ENCODE measurements around the gene FOXC1. TPM values are rescaled to one million over a fixed set of nuclear protein-coding genes. Genes with fewer than 3 reads are reported as not detected.

FOXC1 gene
- total RNA-seq, 4 donors from 2014 or later = 3.8 to 10.1 (median 6.7) TPM

DNA sequence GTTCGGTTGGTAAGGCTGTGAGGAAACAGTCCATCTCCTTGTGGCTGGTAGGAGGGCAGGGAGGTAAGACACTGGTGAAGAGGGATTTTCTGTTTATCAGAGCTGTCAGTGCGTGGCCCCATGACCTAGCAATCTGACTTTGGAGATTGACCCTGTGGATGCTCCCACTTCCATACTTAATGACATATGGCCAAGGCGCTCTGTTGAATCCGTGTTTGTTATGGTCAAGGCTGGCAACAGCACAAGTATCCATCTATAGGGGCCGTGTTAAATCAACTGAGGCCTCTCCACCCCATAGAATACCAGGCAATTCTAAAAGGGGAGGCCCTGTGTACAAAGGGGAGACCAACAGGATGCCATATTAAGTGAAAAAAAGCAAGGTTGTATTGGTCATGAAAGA, 25.6 kb upstream of the FOXC1 start:
- ATAC-seq (ENCODE audit: low FRiP score) = no peak

GRCh38 chr6:1584996-1585668, 24.6 kb upstream of the FOXC1 start:
- TF ChIP-seq, protein P1, sequence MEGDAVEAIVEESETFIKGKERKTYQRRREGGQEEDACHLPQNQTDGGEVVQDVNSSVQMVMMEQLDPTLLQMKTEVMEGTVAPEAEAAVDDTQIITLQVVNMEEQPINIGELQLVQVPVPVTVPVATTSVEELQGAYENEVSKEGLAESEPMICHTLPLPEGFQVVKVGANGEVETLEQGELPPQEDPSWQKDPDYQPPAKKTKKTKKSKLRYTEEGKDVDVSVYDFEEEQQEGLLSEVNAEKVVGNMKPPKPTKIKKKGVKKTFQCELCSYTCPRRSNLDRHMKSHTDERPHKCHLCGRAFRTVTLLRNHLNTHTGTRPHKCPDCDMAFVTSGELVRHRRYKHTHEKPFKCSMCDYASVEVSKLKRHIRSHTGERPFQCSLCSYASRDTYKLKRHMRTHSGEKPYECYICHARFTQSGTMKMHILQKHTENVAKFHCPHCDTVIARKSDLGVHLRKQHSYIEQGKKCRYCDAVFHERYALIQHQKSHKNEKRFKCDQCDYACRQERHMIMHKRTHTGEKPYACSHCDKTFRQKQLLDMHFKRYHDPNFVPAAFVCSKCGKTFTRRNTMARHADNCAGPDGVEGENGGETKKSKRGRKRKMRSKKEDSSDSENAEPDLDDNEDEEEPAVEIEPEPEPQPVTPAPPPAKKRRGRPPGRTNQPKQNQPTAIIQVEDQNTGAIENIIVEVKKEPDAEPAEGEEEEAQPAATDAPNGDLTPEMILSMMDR (IDR thresholded peaks at IDR 0.05) = no peak
- no peak for DNase-seq (ENCODE audit: low spot score)

More for the DNA sequence above, 25.6 kb upstream of the FOXC1 start:
- TF ChIP-seq, protein P1 (IDR thresholded peaks at IDR 0.05) = no peak
- no peak for DNase-seq (ENCODE audit: low spot score)

GRCh38 chr6:1585669-1586049, 24.1 kb upstream of the FOXC1 start:
- DNase-seq (ENCODE audit: low spot score) (no peak), ATAC-seq (ENCODE audit: low FRiP score) (no peak)
- TF ChIP-seq, protein P1 (IDR thresholded peaks at IDR 0.05) = no peak

More at GRCh38 chr6:1584996-1585668, 24.6 kb upstream of the FOXC1 start:
- ATAC-seq (ENCODE audit: low FRiP score) = no peak

- DNase-seq (ENCODE audit: low spot score) = no peak
- TF ChIP-seq, protein P1 (IDR thresholded peaks at IDR 0.05) = no peak
Observed at GRCh38 chr6:1586256-1586655, 23.5 kb upstream of the FOXC1 start.

DNA sequence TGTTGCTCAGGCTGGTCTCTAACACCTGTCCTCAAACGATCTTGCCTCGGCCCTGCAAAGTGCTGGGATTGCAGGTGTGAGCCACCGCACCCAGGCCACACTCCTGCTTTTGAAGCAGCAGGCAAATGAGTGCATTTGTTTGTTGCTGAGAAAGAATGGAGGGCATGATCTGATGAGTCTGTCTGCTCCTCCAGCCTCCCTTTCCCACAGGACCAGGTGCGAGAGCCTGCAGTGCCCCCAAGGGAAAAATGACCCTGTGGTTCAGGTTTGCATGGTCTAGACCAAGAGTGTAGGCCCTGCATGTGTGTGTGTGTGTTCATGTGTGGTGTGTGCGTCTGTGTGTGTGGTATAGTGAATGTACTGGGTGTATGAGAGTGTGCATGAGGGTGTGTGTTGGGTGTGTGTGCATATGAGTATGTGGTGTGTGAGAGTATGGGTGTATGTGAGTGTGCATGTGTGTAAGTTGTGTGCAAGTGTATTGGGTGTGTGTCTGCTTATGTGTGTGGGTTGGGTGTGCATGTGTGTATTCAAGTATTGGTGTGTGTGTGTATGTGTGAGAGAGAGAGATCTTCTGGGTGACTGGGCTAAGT, 22.8 kb upstream of the FOXC1 start:
- no peak for ATAC-seq (ENCODE audit: low FRiP score)
- DNase-seq (ENCODE audit: low spot score) = no peak
- TF ChIP-seq, protein P1 (IDR thresholded peaks at IDR 0.05) = no peak

More at GRCh38 chr6:1586256-1586655, 23.5 kb upstream of the FOXC1 start:
- no peak for ATAC-seq (ENCODE audit: low FRiP score)

GRCh38 chr6:1587546-1587945, 22.2 kb upstream of the FOXC1 start:
- no peak for ATAC-seq (ENCODE audit: low FRiP score)
- TF ChIP-seq, protein P1 (IDR thresholded peaks at IDR 0.05) = no peak

GRCh38 chr6:1587977-1588376, 21.7 kb upstream of the FOXC1 start:
- ATAC-seq (ENCODE audit: low FRiP score) (no peak), DNase-seq (ENCODE audit: low spot score) (no peak)
- TF ChIP-seq, protein P1 (IDR thresholded peaks at IDR 0.05) = no peak

More at GRCh38 chr6:1587546-1587945, 22.2 kb upstream of the FOXC1 start:
- no peak for DNase-seq (ENCODE audit: low spot score)

Measured in omental fat pad (tissue), 4 donors.